ENCODE measurements around the gene GALNT2. TPM values are rescaled to one million over a fixed set of nuclear protein-coding genes. Genes with fewer than 3 reads are reported as not detected.

Gene GALNT2
- total RNA-seq, 1 donor, result 17.2 TPM

- Histone ChIP-seq H3K9me3 (ENCODE audit: low read depth, low read length) (no peaks in the 10 kb centered on the region), H3K4me3 (ENCODE audit: low read length) (no peak overlapping the region), H3K27me3 (ENCODE audit: insufficient read depth, low read length) (no peaks in the 10 kb centered on the region), H3K4me1 (ENCODE audit: insufficient read depth, low read length) (peaks cover 29% of the 10 kb centered on the region)
Measured at GRCh38 chr1:230185076-230186001, 118.3 kb downstream of the GALNT2 start.

- Histone ChIP-seq H3K9me3 (ENCODE audit: low read depth, low read length) (no peaks in the 10 kb centered on the region), H3K4me1 (ENCODE audit: insufficient read depth, low read length) (peaks cover 36% of the 10 kb centered on the region), H3K4me3 (ENCODE audit: low read length) (no peak overlapping the region), H3K27me3 (ENCODE audit: insufficient read depth, low read length) (no peaks in the 10 kb centered on the region)
Measured at GRCh38 chr1:230186003-230186863, 119.2 kb downstream of the GALNT2 start.

GRCh38 chr1:230186874-230187273 lies 119.8 kb downstream of the GALNT2 start:
- Histone ChIP-seq H3K4me3 (ENCODE audit: low read length) (no peak overlapping the region), H3K9me3 (ENCODE audit: low read depth, low read length) (no peaks in the 10 kb centered on the region), H3K27me3 (ENCODE audit: insufficient read depth, low read length) (no peaks in the 10 kb centered on the region), H3K4me1 (ENCODE audit: insufficient read depth, low read length) (peaks cover 42% of the 10 kb centered on the region)

- Histone ChIP-seq H3K9me3 (ENCODE audit: low read depth, low read length) (no peaks in the 10 kb centered on the region), H3K27me3 (ENCODE audit: insufficient read depth, low read length) (no peaks in the 10 kb centered on the region), H3K4me1 (ENCODE audit: insufficient read depth, low read length) (peaks cover 46% of the 10 kb centered on the region), H3K4me3 (ENCODE audit: low read length) (no peak overlapping the region)
Measured at GRCh38 chr1:230187290-230187689, 120.3 kb downstream of the GALNT2 start.

GRCh38 chr1:230188826-230189225 lies 121.8 kb downstream of the GALNT2 start:
- Histone ChIP-seq H3K4me3 (ENCODE audit: low read length) (no peak overlapping the region), H3K27me3 (ENCODE audit: insufficient read depth, low read length) (no peaks in the 10 kb centered on the region), H3K9me3 (ENCODE audit: low read depth, low read length) (no peaks in the 10 kb centered on the region), H3K4me1 (ENCODE audit: insufficient read depth, low read length) (peaks cover 46% of the 10 kb centered on the region)

- peaks cover 46% of the 10 kb centered on the region for H3K4me1 ChIP-seq (ENCODE audit: insufficient read depth, low read length)
- H3K27me3 ChIP-seq (ENCODE audit: insufficient read depth, low read length), result no peaks in the 10 kb centered on the region
- H3K9me3 ChIP-seq (ENCODE audit: low read depth, low read length), result no peaks in the 10 kb centered on the region
- no peak overlapping the region for H3K4me3 ChIP-seq (ENCODE audit: low read length)
Measured at GRCh38 chr1:230189341-230189740, 122.3 kb downstream of the GALNT2 start.

- Histone ChIP-seq H3K27me3 (ENCODE audit: insufficient read depth, low read length) (no peaks in the 10 kb centered on the region), H3K9me3 (ENCODE audit: low read depth, low read length) (no peaks in the 10 kb centered on the region), H3K4me1 (ENCODE audit: insufficient read depth, low read length) (peaks cover 46% of the 10 kb centered on the region), H3K4me3 (ENCODE audit: low read length) (no peak overlapping the region)
Measured at GRCh38 chr1:230189824-230190223, 122.8 kb downstream of the GALNT2 start.

GRCh38 chr1:230191079-230191804 lies 124.2 kb downstream of the GALNT2 start:
- no peaks in the 10 kb centered on the region for H3K27me3 ChIP-seq (ENCODE audit: insufficient read depth, low read length)
- peaks cover 34% of the 10 kb centered on the region for H3K4me1 ChIP-seq (ENCODE audit: insufficient read depth, low read length)
- H3K9me3 ChIP-seq (ENCODE audit: low read depth, low read length), result no peaks in the 10 kb centered on the region
- H3K4me3 ChIP-seq (ENCODE audit: low read length), result no peak overlapping the region

GRCh38 chr1:230191855-230192254 lies 124.8 kb downstream of the GALNT2 start:
- no peak overlapping the region for H3K4me3 ChIP-seq (ENCODE audit: low read length)
- no peaks in the 10 kb centered on the region for H3K27me3 ChIP-seq (ENCODE audit: insufficient read depth, low read length)
- H3K4me1 ChIP-seq (ENCODE audit: insufficient read depth, low read length), result peaks cover 30% of the 10 kb centered on the region
- no peaks in the 10 kb centered on the region for H3K9me3 ChIP-seq (ENCODE audit: low read depth, low read length)

GRCh38 chr1:230194525-230194924 lies 127.5 kb downstream of the GALNT2 start:
- no peaks in the 10 kb centered on the region for H3K9me3 ChIP-seq (ENCODE audit: low read depth, low read length)
- no peak overlapping the region for H3K4me3 ChIP-seq (ENCODE audit: low read length)
- H3K27me3 ChIP-seq (ENCODE audit: insufficient read depth, low read length), result no peaks in the 10 kb centered on the region

GRCh38 chr1:230195199-230195598 lies 128.2 kb downstream of the GALNT2 start:
- H3K4me1 ChIP-seq (ENCODE audit: insufficient read depth, low read length), result peaks cover 18% of the 10 kb centered on the region
- no peak overlapping the region for H3K4me3 ChIP-seq (ENCODE audit: low read length)
- H3K9me3 ChIP-seq (ENCODE audit: low read depth, low read length), result no peaks in the 10 kb centered on the region
- no peaks in the 10 kb centered on the region for H3K27me3 ChIP-seq (ENCODE audit: insufficient read depth, low read length)

More at GRCh38 chr1:230194525-230194924, 127.5 kb downstream of the GALNT2 start:
- peaks cover 20% of the 10 kb centered on the region for H3K4me1 ChIP-seq (ENCODE audit: insufficient read depth, low read length)

GRCh38 chr1:230196077-230196476 lies 129.0 kb downstream of the GALNT2 start:
- Histone ChIP-seq H3K4me1 (ENCODE audit: insufficient read depth, low read length) (peaks cover 10% of the 10 kb centered on the region), H3K4me3 (ENCODE audit: low read length) (no peak overlapping the region), H3K27me3 (ENCODE audit: insufficient read depth, low read length) (no peaks in the 10 kb centered on the region), H3K9me3 (ENCODE audit: low read depth, low read length) (no peaks in the 10 kb centered on the region)

GRCh38 chr1:230197644-230198567 lies 130.9 kb downstream of the GALNT2 start:
- Histone ChIP-seq H3K9me3 (ENCODE audit: low read depth, low read length) (no peaks in the 10 kb centered on the region), H3K4me1 (ENCODE audit: insufficient read depth, low read length) (no peaks in the 10 kb centered on the region), H3K4me3 (ENCODE audit: low read length) (no peak overlapping the region), H3K27me3 (ENCODE audit: insufficient read depth, low read length) (no peaks in the 10 kb centered on the region)

GRCh38 chr1:230199034-230199433 lies 132.0 kb downstream of the GALNT2 start:
- no peaks in the 10 kb centered on the region for H3K4me1 ChIP-seq (ENCODE audit: insufficient read depth, low read length)
- no peaks in the 10 kb centered on the region for H3K9me3 ChIP-seq (ENCODE audit: low read depth, low read length)
- no peak overlapping the region for H3K4me3 ChIP-seq (ENCODE audit: low read length)
- no peaks in the 10 kb centered on the region for H3K27me3 ChIP-seq (ENCODE audit: insufficient read depth, low read length)

Measured in mononuclear cell (primary cell).